HepG2 (cell line): Measurements from ENCODE around the gene ERMARD. TPM values are rescaled to one million over a fixed set of nuclear protein-coding genes. Genes with fewer than 3 reads are reported as not detected.

Source experiments
- AKNA ChIP-seq: sonication (generic); formaldehyde crosslinking; IDR thresholded peaks from 2 replicates; pipeline ENCODE4 v1.4.0; 2020; ENCODE audit warnings: missing genetic modification reagents, borderline replicate concordance
- CBX5 ChIP-seq: sonication (generic); formaldehyde crosslinking; IDR thresholded peaks from 2 replicates; pipeline ENCODE4 v1.4.0; 2020; ENCODE audit warnings: missing genetic modification reagents, borderline replicate concordance
- CSRNP2 ChIP-seq: sonication (generic); formaldehyde crosslinking; conservative IDR thresholded peaks from 2 replicates; pipeline ENCODE4 v1.8.0; 2022; ENCODE audit warnings: low read depth, missing genetic modification reagents
- HNF4A ChIP-seq: sonication (generic); formaldehyde crosslinking; IDR thresholded peaks from 2 replicates; pipeline ENCODE4 v1.4.0; 2020; ENCODE audit warnings: missing genetic modification reagents
- HNF4G ChIP-seq, 2 experiments: sonication (generic) in 1 of 2; formaldehyde crosslinking in 1 of 2; IDR thresholded peaks; 2 replicates each; pipeline versions ENCODE4 v1.4.0 to v1.6.1; 2011 to 2020; ENCODE audit warnings: borderline replicate concordance in 2 of 2, low read depth in 2 of 2, mild to moderate bottlenecking in 2 of 2, low read length in 1 of 2, missing genetic modification reagents in 1 of 2, moderate library complexity in 1 of 2
- LCORL ChIP-seq, 2 experiments: fragments of 450-650 bp in 1 of 2; sonication (generic) in 1 of 2; formaldehyde crosslinking in 1 of 2; IDR thresholded peaks; 2 replicates each; pipeline versions ENCODE4 v1.5.0 to v1.6.1; 2017 to 2020; ENCODE audit warnings: antibody characterized with exemption in 1 of 2, missing genetic modification reagents in 1 of 2
- NR1H2 ChIP-seq: sonication (generic); formaldehyde crosslinking; IDR thresholded peaks from 2 replicates; pipeline ENCODE4 v1.8.1; 2022; ENCODE audit warnings: low read depth, missing genetic modification reagents, borderline replicate concordance
- POGZ ChIP-seq: sonication (generic); formaldehyde crosslinking; IDR thresholded peaks from 2 replicates; pipeline ENCODE4 v1.4.0; 2020; ENCODE audit warnings: mild to moderate bottlenecking, missing genetic modification reagents
- REL ChIP-seq: sonication (generic); formaldehyde crosslinking; conservative IDR thresholded peaks from 2 replicates; pipeline ENCODE4 v1.8.0; 2022; ENCODE audit warnings: mild to moderate bottlenecking, missing genetic modification reagents, moderate library complexity
- SSRP1 ChIP-seq: IDR thresholded peaks from 2 replicates; pipeline ENCODE4 v1.6.1; 2016; ENCODE audit warnings: control low read depth
- ZNF354B ChIP-seq: sonication (generic); formaldehyde crosslinking; IDR thresholded peaks from 2 replicates; pipeline ENCODE4 v1.8.0; 2022; ENCODE audit warnings: mild to moderate bottlenecking, missing genetic modification reagents
- ZNF563 ChIP-seq: sonication (generic); formaldehyde crosslinking; IDR thresholded peaks from 2 replicates; pipeline ENCODE4 v1.8.0; 2022; ENCODE audit warnings: mild to moderate bottlenecking, moderate library complexity, missing genetic modification reagents
- ZNF644 ChIP-seq: IDR thresholded peaks from 2 replicates; pipeline ENCODE4 v1.6.1; 2016; ENCODE audit warnings: low read depth
- ZNF782 ChIP-seq: sonication (generic); formaldehyde crosslinking; IDR thresholded peaks from 2 replicates; pipeline ENCODE4 v1.4.0; 2020; ENCODE audit warnings: missing genetic modification reagents, mild to moderate bottlenecking, borderline replicate concordance
- polyA plus RNA-seq, 8 experiments: library from polyadenylated mRNA; depleted of rRNA in 3 of 8; stranded (reverse) in 7 of 8; unstranded in 1 of 8; fragments of >200 nt; fragmentation: Illumina TruSeq in 4 of 8; extraction: Trizol in 4 of 8; gene quantifications; 2 replicates each; pipeline versions ENCODE4 v1.2.1 to v1.2.3, GENCODE V29; 2011 to 2016; ENCODE audit warnings: low read depth in 4 of 8, missing spikeins in 1 of 8, mixed read lengths in 1 of 8; ENCODE audit not compliant: insufficient read depth in 1 of 8
- total RNA-seq, 5 experiments: library from RNA; depleted of rRNA; stranded (reverse); fragments of >200 nt; fragmentation: Illumina TruSeq; extraction: Trizol; gene quantifications; 2 replicates each; pipeline ENCODE4 v1.2.3, GENCODE V29; 2016; ENCODE audit warnings: low read depth in 1 of 5
- TF ChIP-seq, protein P1 (sequence below): sonication (generic); formaldehyde crosslinking; IDR thresholded peaks from 2 replicates; pipeline ENCODE4 v1.4.0; 2020; ENCODE audit warnings: missing genetic modification reagents, borderline replicate concordance
- TF ChIP-seq, protein P2 (sequence below): sonication (generic); formaldehyde crosslinking; conservative IDR thresholded peaks from 2 replicates; pipeline ENCODE4 v1.4.0; 2020; ENCODE audit warnings: missing genetic modification reagents

The ERMARD gene
- total and polyA plus RNA-seq, 2 of the 13 experiments (the other 11 are each of a cell fraction or from before 2014, with no cell fraction given), result 8.8 to 10.7 TPM

DNA sequence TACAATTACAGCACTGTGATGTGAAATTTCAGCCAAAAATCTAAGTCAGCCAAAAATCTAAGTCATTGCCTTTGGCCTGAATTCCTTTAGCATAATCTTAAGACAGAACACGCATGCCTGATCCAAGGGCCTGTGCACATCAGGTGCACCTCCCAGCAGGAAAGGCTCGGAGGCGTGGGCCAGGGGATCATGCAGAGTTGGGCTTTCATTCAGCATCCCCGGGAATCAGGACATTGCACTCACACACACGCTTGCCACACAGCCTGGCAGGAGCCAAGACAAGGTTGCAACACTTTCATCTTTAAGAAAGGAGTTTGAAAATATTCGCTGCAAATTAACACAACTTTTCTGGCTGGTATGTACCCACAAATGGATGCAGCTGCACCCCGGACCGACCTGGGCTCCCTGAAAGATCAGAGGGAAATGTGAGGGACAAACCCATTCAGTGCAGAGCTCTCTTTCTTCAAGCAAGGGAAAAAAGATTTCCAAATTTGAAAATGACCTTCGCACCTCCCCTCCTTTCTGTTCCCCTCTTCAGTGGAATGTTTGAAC, 48.8 kb downstream of the ERMARD start (continued):
- TF ChIP-seq, protein P1, sequence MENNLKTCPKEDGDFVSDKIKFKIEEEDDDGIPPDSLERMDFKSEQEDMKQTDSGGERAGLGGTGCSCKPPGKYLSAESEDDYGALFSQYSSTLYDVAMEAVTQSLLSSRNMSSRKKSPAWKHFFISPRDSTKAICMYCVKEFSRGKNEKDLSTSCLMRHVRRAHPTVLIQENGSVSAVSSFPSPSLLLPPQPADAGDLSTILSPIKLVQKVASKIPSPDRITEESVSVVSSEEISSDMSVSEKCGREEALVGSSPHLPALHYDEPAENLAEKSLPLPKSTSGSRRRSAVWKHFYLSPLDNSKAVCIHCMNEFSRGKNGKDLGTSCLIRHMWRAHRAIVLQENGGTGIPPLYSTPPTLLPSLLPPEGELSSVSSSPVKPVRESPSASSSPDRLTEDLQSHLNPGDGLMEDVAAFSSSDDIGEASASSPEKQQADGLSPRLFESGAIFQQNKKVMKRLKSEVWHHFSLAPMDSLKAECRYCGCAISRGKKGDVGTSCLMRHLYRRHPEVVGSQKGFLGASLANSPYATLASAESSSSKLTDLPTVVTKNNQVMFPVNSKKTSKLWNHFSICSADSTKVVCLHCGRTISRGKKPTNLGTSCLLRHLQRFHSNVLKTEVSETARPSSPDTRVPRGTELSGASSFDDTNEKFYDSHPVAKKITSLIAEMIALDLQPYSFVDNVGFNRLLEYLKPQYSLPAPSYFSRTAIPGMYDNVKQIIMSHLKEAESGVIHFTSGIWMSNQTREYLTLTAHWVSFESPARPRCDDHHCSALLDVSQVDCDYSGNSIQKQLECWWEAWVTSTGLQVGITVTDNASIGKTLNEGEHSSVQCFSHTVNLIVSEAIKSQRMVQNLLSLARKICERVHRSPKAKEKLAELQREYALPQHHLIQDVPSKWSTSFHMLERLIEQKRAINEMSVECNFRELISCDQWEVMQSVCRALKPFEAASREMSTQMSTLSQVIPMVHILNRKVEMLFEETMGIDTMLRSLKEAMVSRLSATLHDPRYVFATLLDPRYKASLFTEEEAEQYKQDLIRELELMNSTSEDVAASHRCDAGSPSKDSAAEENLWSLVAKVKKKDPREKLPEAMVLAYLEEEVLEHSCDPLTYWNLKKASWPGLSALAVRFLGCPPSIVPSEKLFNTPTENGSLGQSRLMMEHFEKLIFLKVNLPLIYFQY (CRISPR knock-in tag), result no peak
- TF ChIP-seq, protein P2, sequence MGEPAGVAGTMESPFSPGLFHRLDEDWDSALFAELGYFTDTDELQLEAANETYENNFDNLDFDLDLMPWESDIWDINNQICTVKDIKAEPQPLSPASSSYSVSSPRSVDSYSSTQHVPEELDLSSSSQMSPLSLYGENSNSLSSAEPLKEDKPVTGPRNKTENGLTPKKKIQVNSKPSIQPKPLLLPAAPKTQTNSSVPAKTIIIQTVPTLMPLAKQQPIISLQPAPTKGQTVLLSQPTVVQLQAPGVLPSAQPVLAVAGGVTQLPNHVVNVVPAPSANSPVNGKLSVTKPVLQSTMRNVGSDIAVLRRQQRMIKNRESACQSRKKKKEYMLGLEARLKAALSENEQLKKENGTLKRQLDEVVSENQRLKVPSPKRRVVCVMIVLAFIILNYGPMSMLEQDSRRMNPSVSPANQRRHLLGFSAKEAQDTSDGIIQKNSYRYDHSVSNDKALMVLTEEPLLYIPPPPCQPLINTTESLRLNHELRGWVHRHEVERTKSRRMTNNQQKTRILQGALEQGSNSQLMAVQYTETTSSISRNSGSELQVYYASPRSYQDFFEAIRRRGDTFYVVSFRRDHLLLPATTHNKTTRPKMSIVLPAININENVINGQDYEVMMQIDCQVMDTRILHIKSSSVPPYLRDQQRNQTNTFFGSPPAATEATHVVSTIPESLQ (CRISPR knock-in tag), result no peak
- TF ChIP-seq AKNA, result no peak
- peak; percentile 78 for TF ChIP-seq HNF4G (IDR thresholded peaks at IDR 0.05; ENCODE audit: borderline replicate concordance, low read depth, low read length)
- no peak for TF ChIP-seq HNF4G (CRISPR knock-in tag; IDR thresholded peaks at IDR 0.05; ENCODE audit: borderline replicate concordance, low read depth)
- peak; percentile 90; the same call in 1 of the 2 replicates for TF ChIP-seq SSRP1 (CRISPR knock-in tag)
- no peak; the same call in 1 of the 2 replicates for TF ChIP-seq ZNF563 (CRISPR knock-in tag)
- peak; percentile 55; the same call in 1 of the 2 replicates for TF ChIP-seq HNF4A (CRISPR knock-in tag)
- TF ChIP-seq LCORL (IDR thresholded peaks at IDR 0.05), result no peak
- TF ChIP-seq LCORL (CRISPR knock-in tag; IDR thresholded peaks at IDR 0.05), result peak; percentile 84; the same call in 1 of the 2 replicates
- TF ChIP-seq POGZ, result 0 out of 2 replicates have a peak, but pooled peaks have one; percentile 1
- no peak for TF ChIP-seq NR1H2 (CRISPR knock-in tag)
- no peak for TF ChIP-seq REL
- no peak for TF ChIP-seq ZNF782 (CRISPR knock-in tag)
- no peak for TF ChIP-seq ZNF644 (CRISPR knock-in tag)
- TF ChIP-seq CBX5 (CRISPR knock-in tag), result no peak; the same call in 1 of the 2 replicates
- TF ChIP-seq ZNF354B (CRISPR knock-in tag), result no peak
- no peak for TF ChIP-seq CSRNP2
